Epithelial cell of esophagus (primary cell): Measurements from ENCODE around the gene DHX36.

Experiments used
- DNase-seq: peaks from one replicate; pipeline ENCODE4 v3.0.0; 2010; ENCODE audit warnings: low read depth
- H3K4me3 ChIP-seq: 2 replicates; pipeline ENCODE4 v1.5.1; 2011; ENCODE audit warnings: mild to moderate bottlenecking, low read length, control low read depth
- CTCF ChIP-seq: IDR thresholded peaks from 2 replicates; pipeline ENCODE4 v1.5.1; 2011; ENCODE audit warnings: low read depth, mild to moderate bottlenecking, low read length, control low read depth, inconsistent platforms; ENCODE audit not compliant: insufficient read depth; ENCODE audit errors: missing control alignments

The DHX36 gene

GRCh38 chr3:154310840-154311239, 13.4 kb downstream of the DHX36 start:
- no peak for DNase-seq
- no peak for TF ChIP-seq CTCF
- H3K4me3 ChIP-seq: no peak overlapping the region

GRCh38 chr3:154307363-154307762, 16.9 kb downstream of the DHX36 start:
- no peak overlapping the region for H3K4me3 ChIP-seq
- no peak for TF ChIP-seq CTCF

GRCh38 chr3:154304936-154305335, 19.4 kb downstream of the DHX36 start:
- no peak for TF ChIP-seq CTCF
- H3K4me3 ChIP-seq: no peak overlapping the region
- no peak for DNase-seq

More at GRCh38 chr3:154307363-154307762, 16.9 kb downstream of the DHX36 start:
- no peak for DNase-seq

- peak; percentile 63 for DNase-seq
- H3K4me3 ChIP-seq: no peak overlapping the region
- TF ChIP-seq CTCF: no peak
These were observed 20.0 kb downstream of the DHX36 start for GRCh38 chr3:154304116-154304786.

- DNase-seq: no peak
- no peak overlapping the region for H3K4me3 ChIP-seq
- no peak for TF ChIP-seq CTCF
These were observed 22.7 kb downstream of the DHX36 start for GRCh38 chr3:154301561-154301960.

GRCh38 chr3:154294016-154294415, 30.3 kb downstream of the DHX36 start:
- H3K4me3 ChIP-seq: no peak overlapping the region
- no peak for DNase-seq
- TF ChIP-seq CTCF: no peak

- DNase-seq: no peak
- H3K4me3 ChIP-seq: no peak overlapping the region
- TF ChIP-seq CTCF: no peak
These were observed 34.1 kb downstream of the DHX36 start for GRCh38 chr3:154290187-154290586.
